Heart left ventricle (tissue), 16 donors: ENCODE measurements around the gene PACSIN2. TPM values are rescaled to one million over a fixed set of nuclear protein-coding genes. Genes with fewer than 3 reads are reported as not detected.

ENCODE experiments used
- ATAC-seq, 4 donors: fragments of 200-7000 bp; cut with Tn5 transposase; one replicate each; pipeline ENCODE4 v1.9.1; 2020 to 2022; ENCODE audit warnings: moderate library complexity in 4 of 4, mild to moderate bottlenecking in 3 of 4, moderate number of reproducible peaks in 1 of 4
- DNase-seq, 5 donors: peaks; one replicate each; pipeline ENCODE4 v3.0.0-alpha.2; 2020
- H3K27ac ChIP-seq, 12 donors: fragments of 200-600 bp; sonication (generic) in 4 of 12; one replicate each; pipeline versions ENCODE4 v1.5.0 to v1.8.0; 2016 to 2022; ENCODE audit warnings: mild to moderate bottlenecking in 2 of 12
- H3K27me3 ChIP-seq, 9 donors: fragments of 200-600 bp; sonication (generic) in 2 of 9; one replicate each; pipeline versions ENCODE4 v1.5.1 to v1.8.0; 2016 to 2022; ENCODE audit warnings: mild to moderate bottlenecking in 3 of 9
- H3K36me3 ChIP-seq, 9 donors: fragments of 200-600 bp; sonication (generic) in 2 of 9; one replicate each; pipeline versions ENCODE4 v1.5.0 to v1.8.0; 2018 to 2022; ENCODE audit warnings: mild to moderate bottlenecking in 2 of 9
- H3K4me1 ChIP-seq, 12 donors: fragments of 200-600 bp; sonication (generic) in 4 of 12; one replicate each; pipeline versions ENCODE4 v1.5.0 to v1.8.0; 2016 to 2022; ENCODE audit warnings: mild to moderate bottlenecking in 3 of 12
- H3K4me3 ChIP-seq, 12 donors: fragments of 200-600 bp; sonication (generic) in 4 of 12; one replicate each; pipeline versions ENCODE4 v1.5.0 to v1.8.0; 2017 to 2022; ENCODE audit warnings: mild to moderate bottlenecking in 9 of 12, moderate library complexity in 4 of 12
- H3K9me3 ChIP-seq, 12 donors: fragments of 200-600 bp; sonication (generic) in 4 of 12; one replicate each; pipeline versions ENCODE4 v1.5.0 to v1.8.0; 2016 to 2022; ENCODE audit warnings: mild to moderate bottlenecking in 1 of 12
- CTCF ChIP-seq, 12 donors: fragments of 200-600 bp; sonication (generic) in 4 of 12; IDR thresholded peaks; one replicate each; pipeline versions ENCODE4 v1.5.0 to v1.8.0; 2018 to 2022; ENCODE audit warnings: antibody characterized with exemption in 12 of 12, mild to moderate bottlenecking in 5 of 12
- POLR2A ChIP-seq, 2 donors: fragments of 450-650 bp; IDR thresholded peaks; one replicate each; pipeline ENCODE4 v1.6.1; 2017; ENCODE audit warnings: antibody characterized with exemption in 2 of 2, mild to moderate bottlenecking in 2 of 2, moderate library complexity in 2 of 2
- WGBS, 4 donors: extraction: QIAGEN DNeasy Blood & Tissue Kit in 2 of 4; methylation state at CpG; one replicate each; pipeline versions ENCODE4 v1.1.5 to v1.1.7; 2013 to 2018; 5-methylcytosine and 5-hydroxymethylcytosine counted together
- intact Hi-C, 10 donors: fragments of 100-400 bp; cut with DNase I; formaldehyde crosslinking; loops; one replicate each; pipeline versions ENCODE4 v1.11.1 to v1.14.2; 2022
- polyA plus RNA-seq, 2 donors: library from polyadenylated mRNA; stranded (reverse); fragments of 200-250 nt; gene quantifications; one replicate each; pipeline ENCODE4 v1.2.3, GENCODE V29; 2013
- total RNA-seq, 9 donors: library from RNA; depleted of rRNA in 2 of 9; stranded (reverse); fragments of >200 nt in 2 of 9; fragmentation: NEBNext Ultra II Directional in 3 of 9; extraction: Animal tissue kit (Norgen Biotek cat#: 25700) in 3 of 9; gene quantifications; one replicate each; pipeline versions ENCODE4 v1.1.0 to v1.2.4, GENCODE V29; 2016 to 2023
- donor health status: ischemic (EF 13 %, LVEDD 7.1; RV severe dilation, severe dysfunction).
- donor health status: healthy with polysubstance abuse.
- donor health status: DM: no; HTN: yes; CAD: no.
- donor health status: DM: no; HTN: no; CAD: no.
- donor health status: ischemic (EF 25% LVEDD 6.9; RV normal size, moderate dysfunction).
- donor health status: ischemic (EF 25% LVEDD 5.7; RV mildly dilated, moderate dysfunction).
- donor health status: healthy.
- donor health status: DM: yes; HTN: yes; CAD: no.
- donor health status: ischemic (EF 35%, LVEDD 5.7; RV mildly dilated, moderate dysfunction).
- donor health status: nonischemic (EF 11% LVEDD 7.7; RV severe dilation, severe dysfunction).
- donor health status: DM: yes; HTN: yes; CAD: no.
- donor health status: PGD.
- donor health status: ischemic (EF 29% LVEDD 5.4; RV normal size, mild dysfunction).
- donor health status: nonischemic (EF 23%, LVEDD 6.1; RV moderate dilation, normal function).

The PACSIN2 gene
- total and polyA plus RNA-seq, 11 donors, result 26.5 to 87.1 (median 59.3) TPM

- Histone ChIP-seq H3K4me1 (peaks cover 13 to 77% (median 51%) of the 10 kb centered on the region in 12 donors), H3K9me3 (peaks cover 0 to 6% (median 0%) of the 10 kb centered on the region in 12 donors), H3K27me3 (no peaks in the 10 kb centered on the region), H3K27ac (peak overlapping the region in 2 of 12 donors; percentile 2 to 17), H3K4me3 (no peak overlapping the region), H3K36me3 (peaks cover 0 to 6% (median 0%) of the 10 kb centered on the region in 9 donors)
- 58 to 65% (median 58%) methylated on average over 13 of the region's 13 CpGs for WGBS, 4 donors
- TF ChIP-seq POLR2A (IDR thresholded peaks at IDR 0.05), result no peak
- TF ChIP-seq CTCF (IDR thresholded peaks at IDR 0.05), result no peak
- DNase-seq (no peak), ATAC-seq (peak in 1 of 4 donors; percentile 10)
- intact Hi-C loops, result no loop called here
Measured at GRCh38 chr22:42951093-42951710, 63.7 kb downstream of the PACSIN2 start.

DNA sequence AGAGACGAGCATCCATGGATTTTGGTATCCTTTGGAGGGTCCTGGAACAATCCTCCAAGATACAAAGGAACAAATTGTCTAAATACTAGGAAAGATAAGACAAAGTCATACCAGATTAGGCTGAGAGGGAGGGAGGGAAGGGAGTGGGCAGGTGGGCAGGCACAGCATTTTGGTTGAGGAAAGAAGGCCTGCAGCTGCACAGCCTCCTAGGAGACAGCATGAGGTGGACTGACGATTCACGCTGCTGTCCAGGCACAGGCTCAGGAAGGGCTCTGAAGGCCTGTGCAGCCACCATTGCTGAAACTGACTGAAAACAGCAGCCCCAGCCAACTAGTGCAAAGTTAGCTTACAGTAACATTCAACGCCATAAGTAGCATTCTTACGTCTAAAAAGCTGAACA is 64.7 kb downstream of the PACSIN2 start:
- peaks cover 19 to 86% (median 61%) of the 10 kb centered on the region in 12 donors for H3K4me1 ChIP-seq
- H3K27me3 ChIP-seq, result no peaks in the 10 kb centered on the region
- H3K27ac ChIP-seq, result peak overlapping the region in 2 of 12 donors; percentile 42 to 64
- no peak for TF ChIP-seq POLR2A (IDR thresholded peaks at IDR 0.05)
- TF ChIP-seq CTCF (IDR thresholded peaks at IDR 0.05), result no peak
- no peak overlapping the region for H3K4me3 ChIP-seq
- DNase-seq (no peak), ATAC-seq (no peak)
- H3K36me3 ChIP-seq, result peaks cover 0 to 6% (median 0%) of the 10 kb centered on the region in 9 donors
- no peaks in the 10 kb centered on the region for H3K9me3 ChIP-seq
- 59 to 71% (median 68%) methylated on average over 5 of the region's 5 CpGs for WGBS, 4 donors
- intact Hi-C loops, result no loop called here

GRCh38 chr22:42949159-42949558 is 65.8 kb downstream of the PACSIN2 start:
- TF ChIP-seq CTCF (IDR thresholded peaks at IDR 0.05), result no peak
- TF ChIP-seq POLR2A (IDR thresholded peaks at IDR 0.05), result no peak
- intact Hi-C loops, result loop anchor here in 1 of 10 donors (10.0 kb wide), 1 partner anchor 66 kb away; the partner anchor contains the start of gene PACSIN2
- peak overlapping the region in 9 of 12 donors; percentile 10 to 92 (median 49) for H3K27ac ChIP-seq

DNA sequence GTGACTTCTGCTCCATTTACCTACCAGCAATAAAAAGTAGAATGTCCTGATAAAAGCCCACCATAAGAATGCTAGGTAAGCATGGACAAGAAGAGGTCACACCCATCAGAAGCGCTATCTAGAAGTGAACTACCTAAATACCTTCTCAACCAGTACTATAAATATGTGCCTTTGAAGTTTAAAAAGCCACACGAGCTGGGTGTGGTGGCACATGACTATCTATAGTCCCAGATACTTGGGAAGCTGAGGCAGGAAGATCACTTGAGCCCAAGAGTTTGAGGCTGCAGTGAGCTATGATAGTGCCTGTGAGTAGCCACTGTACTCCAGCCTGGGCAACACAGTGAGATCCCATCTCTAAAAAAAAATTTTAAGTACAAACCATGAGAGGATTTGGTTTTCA is 66.7 kb downstream of the PACSIN2 start:
- H3K4me3 ChIP-seq, result no peak overlapping the region
- peak overlapping the region in 8 of 12 donors; percentile 40 to 92 (median 55) for H3K27ac ChIP-seq
- intact Hi-C loops, result loop anchor here in 1 of 10 donors (10.0 kb wide), 1 partner anchor 67 kb away; the partner anchor contains the start of gene PACSIN2
- DNase-seq (no peak), ATAC-seq (no peak)
- peaks cover 21 to 91% (median 78%) of the 10 kb centered on the region in 12 donors for H3K4me1 ChIP-seq
- 58 to 68% (median 63%) methylated on average over 2 of the region's 2 CpGs for WGBS, 4 donors
- TF ChIP-seq POLR2A (IDR thresholded peaks at IDR 0.05) (no peak), CTCF (IDR thresholded peaks at IDR 0.05) (no peak)
- H3K9me3 ChIP-seq, result no peaks in the 10 kb centered on the region
- H3K27me3 ChIP-seq, result no peaks in the 10 kb centered on the region
- H3K36me3 ChIP-seq, result peaks cover 0 to 6% (median 0%) of the 10 kb centered on the region in 9 donors

More at GRCh38 chr22:42949159-42949558, 65.8 kb downstream of the PACSIN2 start:
- Histone ChIP-seq H3K4me3 (no peak overlapping the region), H3K27me3 (no peaks in the 10 kb centered on the region), H3K36me3 (peaks cover 0 to 6% (median 0%) of the 10 kb centered on the region in 9 donors), H3K4me1 (peaks cover 21 to 91% (median 72%) of the 10 kb centered on the region in 12 donors), H3K9me3 (no peaks in the 10 kb centered on the region)
- ATAC-seq (peak; percentile 54 to 83 (median 66)), DNase-seq (peak in 4 of 5 donors; percentile 53 to 69 (median 64))
- 56 to 69% (median 66%) methylated on average over 6 of the region's 6 CpGs for WGBS, 4 donors
